KMS-11 (cell line): ENCODE results near the gene LMX1A.

Experiments used
- H2AFZ ChIP-seq: fragments of 200-600 bp; sonication (generic); 2 replicates; pipeline ENCODE4 v1.6.1; 2016; ENCODE audit warnings: antibody characterized with exemption, mixed run types, low read depth
- H3K27ac ChIP-seq: fragments of 200-600 bp; sonication (generic); 2 replicates; pipeline ENCODE4 v1.6.1; 2016; ENCODE audit warnings: mild to moderate bottlenecking, mixed run types
- H3K27me3 ChIP-seq: fragments of 200-600 bp; sonication (generic); 2 replicates; pipeline ENCODE4 v1.6.1; 2017; ENCODE audit warnings: mild to moderate bottlenecking, low read depth, mixed run types, moderate library complexity; ENCODE audit not compliant: insufficient read depth
- H3K36me3 ChIP-seq: fragments of 200-600 bp; sonication (generic); 2 replicates; pipeline ENCODE4 v1.6.1; 2017; ENCODE audit warnings: mild to moderate bottlenecking, mixed run types; ENCODE audit not compliant: insufficient read depth
- H3K4me1 ChIP-seq: fragments of 200-600 bp; sonication (generic); 2 replicates; pipeline ENCODE4 v1.6.1; 2016; ENCODE audit warnings: mild to moderate bottlenecking, low read depth, mixed run types; ENCODE audit not compliant: poor library complexity, severe bottlenecking
- H3K4me2 ChIP-seq: fragments of 200-600 bp; sonication (generic); 2 replicates; pipeline ENCODE4 v1.7.0; 2016; ENCODE audit warnings: mild to moderate bottlenecking, mixed run types
- H3K4me3 ChIP-seq: fragments of 200-600 bp; sonication (generic); IDR thresholded peaks from 2 replicates; pipeline ENCODE4 v1.6.1; 2017; ENCODE audit warnings: low read depth, low read length, mixed read lengths; ENCODE audit not compliant: insufficient read depth
- H3K79me2 ChIP-seq: fragments of 200-600 bp; sonication (generic); 2 replicates; pipeline ENCODE4 v1.6.1; 2016; ENCODE audit warnings: low read depth, mixed run types; ENCODE audit not compliant: insufficient read depth
- H3K9ac ChIP-seq: fragments of 200-600 bp; sonication (generic); 2 replicates; pipeline ENCODE4 v1.6.1; 2016; ENCODE audit warnings: mild to moderate bottlenecking, mixed run types
- H4K20me1 ChIP-seq: fragments of 200-600 bp; sonication (generic); 2 replicates; pipeline ENCODE4 v1.6.1; 2016; ENCODE audit warnings: mild to moderate bottlenecking, mixed run types; ENCODE audit not compliant: insufficient read depth
- TF ChIP-seq, protein P1 (sequence below): fragments of 200-600 bp; sonication (generic); conservative IDR thresholded peaks from 2 replicates; pipeline ENCODE4 v1.6.1; 2017; ENCODE audit warnings: low read depth, mild to moderate bottlenecking, antibody characterized with exemption, low read length, moderate library complexity, mixed read lengths

The LMX1A gene

DNA sequence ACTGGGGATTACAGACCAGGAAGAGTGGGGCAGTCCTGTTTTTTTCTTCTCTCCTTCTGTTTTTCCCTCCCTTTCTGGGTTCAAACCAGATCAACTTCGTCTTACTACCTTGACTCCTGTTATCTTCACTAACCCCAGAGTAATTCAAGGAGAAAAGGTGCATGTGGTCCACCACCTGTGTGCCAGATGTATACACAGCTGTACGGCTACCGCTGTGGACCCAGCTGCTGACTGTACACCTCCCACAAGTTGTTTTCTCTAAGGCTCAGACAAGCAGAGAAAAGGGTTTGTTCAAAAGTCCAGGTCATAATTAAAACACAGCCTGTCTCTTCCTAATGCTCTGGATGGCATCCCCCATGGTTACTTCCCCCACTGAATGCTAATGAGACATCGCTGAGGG lies 102.1 kb downstream of the LMX1A start:
- Histone ChIP-seq H3K4me1 (no peaks in the 10 kb centered on the region), H3K9ac (no peak overlapping the region)
- TF ChIP-seq, protein P1, sequence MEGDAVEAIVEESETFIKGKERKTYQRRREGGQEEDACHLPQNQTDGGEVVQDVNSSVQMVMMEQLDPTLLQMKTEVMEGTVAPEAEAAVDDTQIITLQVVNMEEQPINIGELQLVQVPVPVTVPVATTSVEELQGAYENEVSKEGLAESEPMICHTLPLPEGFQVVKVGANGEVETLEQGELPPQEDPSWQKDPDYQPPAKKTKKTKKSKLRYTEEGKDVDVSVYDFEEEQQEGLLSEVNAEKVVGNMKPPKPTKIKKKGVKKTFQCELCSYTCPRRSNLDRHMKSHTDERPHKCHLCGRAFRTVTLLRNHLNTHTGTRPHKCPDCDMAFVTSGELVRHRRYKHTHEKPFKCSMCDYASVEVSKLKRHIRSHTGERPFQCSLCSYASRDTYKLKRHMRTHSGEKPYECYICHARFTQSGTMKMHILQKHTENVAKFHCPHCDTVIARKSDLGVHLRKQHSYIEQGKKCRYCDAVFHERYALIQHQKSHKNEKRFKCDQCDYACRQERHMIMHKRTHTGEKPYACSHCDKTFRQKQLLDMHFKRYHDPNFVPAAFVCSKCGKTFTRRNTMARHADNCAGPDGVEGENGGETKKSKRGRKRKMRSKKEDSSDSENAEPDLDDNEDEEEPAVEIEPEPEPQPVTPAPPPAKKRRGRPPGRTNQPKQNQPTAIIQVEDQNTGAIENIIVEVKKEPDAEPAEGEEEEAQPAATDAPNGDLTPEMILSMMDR, result no peak

DNA sequence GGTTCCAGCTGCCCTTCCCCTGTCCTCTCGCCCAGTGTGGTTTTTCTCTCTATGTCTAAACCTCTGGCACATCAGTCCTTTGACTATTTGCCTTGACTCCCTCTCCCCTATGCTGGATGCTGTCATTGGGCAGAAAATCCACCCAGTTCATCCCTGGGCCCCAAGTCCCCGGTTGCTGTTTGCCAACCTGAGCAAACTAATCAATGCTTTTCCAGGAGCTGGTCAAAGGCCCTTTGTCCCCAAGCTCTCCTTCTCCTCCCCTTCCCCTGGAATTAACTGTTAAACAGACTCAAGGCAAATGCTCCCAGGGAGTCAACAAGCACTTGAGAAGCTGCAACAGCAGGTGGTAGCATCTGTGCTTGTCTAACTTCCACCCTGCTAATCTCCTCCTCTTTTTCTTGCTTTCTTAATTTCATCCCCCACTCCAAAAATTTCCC lies 102.7 kb downstream of the LMX1A start:
- Histone ChIP-seq H3K36me3 (no peaks in the 10 kb centered on the region), H2AFZ (no peak overlapping the region), H3K79me2 (no peaks in the 10 kb centered on the region), H3K9ac (no peak overlapping the region), H3K27me3 (no peaks in the 10 kb centered on the region), H3K4me1 (no peaks in the 10 kb centered on the region), H3K4me2 (no peak overlapping the region), H3K27ac (no peak overlapping the region), H3K4me3 (no peak overlapping the region), H4K20me1 (no peaks in the 10 kb centered on the region)
- TF ChIP-seq, protein P1, result no peak

More for the DNA sequence above, 102.1 kb downstream of the LMX1A start:
- H3K27ac ChIP-seq, result no peak overlapping the region
- no peak overlapping the region for H3K4me3 ChIP-seq
- no peak overlapping the region for H2AFZ ChIP-seq
- H3K36me3 ChIP-seq, result no peaks in the 10 kb centered on the region
- H3K79me2 ChIP-seq, result no peaks in the 10 kb centered on the region
- no peak overlapping the region for H3K4me2 ChIP-seq
- H3K27me3 ChIP-seq, result no peaks in the 10 kb centered on the region
- H4K20me1 ChIP-seq, result no peaks in the 10 kb centered on the region

DNA sequence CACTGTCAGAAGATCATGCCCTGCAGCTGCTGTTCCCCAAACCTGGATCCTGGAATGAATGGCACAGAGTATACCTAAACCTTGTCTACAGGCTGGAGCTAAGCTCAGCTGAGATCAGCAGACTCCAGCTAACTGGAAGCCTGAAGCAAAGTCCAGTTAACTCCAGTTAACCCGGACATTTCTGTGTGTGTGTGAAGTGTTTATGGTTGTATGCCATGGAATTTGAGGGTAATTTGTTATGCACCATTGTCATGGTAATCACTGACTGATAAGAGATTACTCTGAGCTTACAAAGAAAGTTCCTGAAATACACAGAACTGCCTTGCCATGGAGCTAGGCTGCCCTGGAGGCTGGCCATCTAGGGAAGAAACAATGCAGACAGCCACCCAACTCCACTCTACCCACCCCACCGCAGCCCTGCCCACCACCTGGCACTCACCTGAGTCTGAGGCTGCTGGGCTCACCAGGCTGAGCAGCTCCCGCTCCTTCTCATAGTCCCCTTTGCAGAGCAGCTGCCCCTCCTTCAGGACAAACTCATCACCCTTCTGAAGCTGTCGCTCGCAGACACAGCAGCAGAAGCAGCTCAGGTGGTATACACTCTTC lies 107.4 kb downstream of the LMX1A start:
- Histone ChIP-seq H3K79me2 (no peaks in the 10 kb centered on the region), H3K4me1 (no peaks in the 10 kb centered on the region), H2AFZ (no peak overlapping the region), H3K4me2 (no peak overlapping the region), H4K20me1 (no peaks in the 10 kb centered on the region), H3K27ac (no peak overlapping the region), H3K9ac (no peak overlapping the region), H3K27me3 (no peaks in the 10 kb centered on the region), H3K4me3 (no peak overlapping the region), H3K36me3 (no peaks in the 10 kb centered on the region)
- TF ChIP-seq, protein P1, result no peak

DNA sequence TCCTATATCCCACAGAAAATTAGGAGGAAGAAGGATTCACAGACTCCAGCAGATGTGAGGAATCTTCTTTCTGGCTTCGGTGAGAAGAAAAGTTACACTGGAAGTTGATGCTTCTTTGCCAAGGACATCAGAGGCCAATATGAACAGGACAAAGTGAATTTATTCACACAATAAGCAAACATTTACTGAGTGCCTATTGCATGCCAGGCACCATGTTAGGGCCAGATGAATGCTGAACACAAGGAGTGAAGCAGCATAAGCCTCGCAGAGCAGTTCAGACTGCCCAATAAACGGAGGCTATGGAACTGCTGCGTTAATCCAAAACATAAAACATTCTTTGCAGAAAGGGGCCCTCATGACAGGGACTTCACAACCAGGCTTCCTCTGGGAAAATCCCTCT lies 114.6 kb downstream of the LMX1A start:
- no peaks in the 10 kb centered on the region for H3K36me3 ChIP-seq
- no peak overlapping the region for H3K4me2 ChIP-seq
- no peaks in the 10 kb centered on the region for H3K79me2 ChIP-seq
- H4K20me1 ChIP-seq, result no peaks in the 10 kb centered on the region
- TF ChIP-seq, protein P1, result no peak
- no peak overlapping the region for H3K9ac ChIP-seq
- H3K4me1 ChIP-seq, result no peaks in the 10 kb centered on the region
- no peak overlapping the region for H3K27ac ChIP-seq
- H3K27me3 ChIP-seq, result no peaks in the 10 kb centered on the region
- no peak overlapping the region for H2AFZ ChIP-seq
- no peak overlapping the region for H3K4me3 ChIP-seq
